Measurements from ENCODE around the gene RBM3. TPM values are rescaled to one million over a fixed set of nuclear protein-coding genes. Genes with fewer than 3 reads are reported as not detected.

Gene RBM3
- total and polyA plus RNA-seq, 2 of the 8 experiments (the other 6 are each of a cell fraction or from before 2014, with no cell fraction given), result 99.6 to 164 TPM

DNA sequence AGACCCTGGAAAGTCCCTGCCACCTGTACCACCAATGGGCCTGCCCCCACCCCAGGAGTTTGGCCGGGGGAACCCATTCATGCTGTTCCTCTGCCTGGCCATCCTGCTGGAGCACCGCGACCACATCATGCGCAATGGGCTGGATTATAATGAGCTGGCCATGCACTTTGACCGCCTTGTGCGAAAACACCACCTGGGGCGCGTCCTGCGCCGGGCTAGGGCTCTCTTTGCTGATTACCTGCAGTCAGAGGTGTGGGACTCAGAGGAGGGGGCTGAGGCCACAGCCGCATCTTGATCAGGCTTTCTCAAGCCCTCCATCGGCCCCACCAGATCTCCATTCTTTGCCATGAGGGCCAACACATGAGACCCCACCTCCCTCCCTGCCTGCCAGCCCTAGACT lies 13.6 kb upstream of the RBM3 start:
- no peak overlapping the region for H2AK5ac ChIP-seq (ENCODE audit: low read depth, low read length)
- H2BK15ac ChIP-seq (ENCODE audit: low read length), result no peak overlapping the region
- no peaks in the 10 kb centered on the region for H4K20me1 ChIP-seq (replicated peaks in 1 of 2; ENCODE audit: control insufficient read depth in 1 of 2, insufficient read depth in 2 of 2, low read length in 2 of 2)
- H3K79me2 ChIP-seq (ENCODE audit: control insufficient read depth in 1 of 2, insufficient read depth in 2 of 2, low read length in 2 of 2), result no peaks in the 10 kb centered on the region
- no peak overlapping the region for H2AFZ ChIP-seq (ENCODE audit: low read length)
- H3K56ac ChIP-seq (replicated peaks; ENCODE audit: insufficient read length, low read depth, low read length), result no peak overlapping the region
- H3K79me1 ChIP-seq (ENCODE audit: low read depth, low read length), result no peaks in the 10 kb centered on the region
- no peaks in the 10 kb centered on the region for H3K9me3 ChIP-seq (ENCODE audit: insufficient read depth in 2 of 2, low read depth in 1 of 2, low read length in 1 of 2)
- H4K5ac ChIP-seq (ENCODE audit: insufficient read length, low read depth, low read length), result no peak overlapping the region
- FAIRE-seq (no peak), DNase-seq (ENCODE audit: low read depth in 1 of 2, low spot score in 2 of 2) (no peak)
- H2BK5ac ChIP-seq (ENCODE audit: low read depth, low read length), result no peak overlapping the region
- H2BK12ac ChIP-seq (ENCODE audit: low read depth, low read length), result no peak overlapping the region
- H2BK20ac ChIP-seq (ENCODE audit: low read length), result no peak overlapping the region
- no peaks in the 10 kb centered on the region for H3K27me3 ChIP-seq (replicated peaks in 1 of 4; ENCODE audit: control insufficient read depth in 3 of 4, extremely low read depth in 1 of 4, insufficient read depth in 3 of 4, low read length in 3 of 4)
- WGBS, 2 experiments (ENCODE audit: extremely low coverage in 1 of 2, insufficient coverage in 1 of 2, insufficient read length in 1 of 2, insufficient replicate concordance in 2 of 2, low coverage in 1 of 2, low lambda C conversion rate in 2 of 2, missing lambda C conversion rate in 1 of 2), result 95% methylated on average over 10 of the region's 12 CpGs; no CpG with 5 or more reads in 1 of the 2 experiments
- no peak overlapping the region for H4K91ac ChIP-seq (replicated peaks; ENCODE audit: insufficient read length, low read length)
- H3K14ac ChIP-seq (ENCODE audit: insufficient read length), result no peak overlapping the region
- no peak overlapping the region for H4K8ac ChIP-seq (ENCODE audit: extremely low read depth, insufficient read depth, low read length)
- no peak overlapping the region for H3K27ac ChIP-seq (ENCODE audit: low read depth, low read length)
- H2BK120ac ChIP-seq (replicated peaks; ENCODE audit: low read depth, low read length), result no peak overlapping the region
- H3K4me1 ChIP-seq (replicated peaks in 1 of 4; ENCODE audit: control insufficient read depth in 3 of 4, insufficient read depth in 4 of 4, low read length in 3 of 4), result no peaks in the 10 kb centered on the region
- no peak overlapping the region for H3K18ac ChIP-seq (ENCODE audit: extremely low read depth, low read length)
- peaks cover 0 to 8% (median under 1%) of the 10 kb centered on the region in 4 experiments; a peak in 3 of 8 replicates for H3K36me3 ChIP-seq (ENCODE audit: control insufficient read depth in 2 of 4, insufficient read depth in 4 of 4, low read length in 3 of 4)
- H3K4me3 ChIP-seq (ENCODE audit: extremely low read depth in 1 of 4, insufficient read depth in 2 of 4, low read depth in 3 of 4, low read length in 4 of 4), result no peak overlapping the region
- ChIA-PET CTCF (ENCODE audit: partially characterized antibody) (no interaction called here), POLR2A (ENCODE audit: partially characterized antibody) (interaction anchor here (2.9 kb wide), 1 partner anchor 14 kb away, joined by 11 read pairs; the partner anchor contains the start of gene RBM3)
- H3K4me2 ChIP-seq (ENCODE audit: insufficient read depth in 1 of 2, low read depth in 2 of 2, low read length in 2 of 2), result no peak overlapping the region
- H3K9ac ChIP-seq (replicated peaks in 1 of 4; ENCODE audit: extremely low read depth in 1 of 4, low read depth in 3 of 4, low read length in 3 of 4), result no peak overlapping the region
- H3K23ac ChIP-seq (ENCODE audit: insufficient read length), result no peak overlapping the region
- no peaks in the 10 kb centered on the region for H3K23me2 ChIP-seq (ENCODE audit: low read depth, low read length)
- no peak overlapping the region for H3K4ac ChIP-seq (replicated peaks; ENCODE audit: insufficient read length, low read depth, low read length)
- no peak for TF ChIP-seq USF2 (IDR thresholded peaks at IDR 0.05; ENCODE audit: low read length)
- no peak for TF ChIP-seq BCL11A (IDR thresholded peaks at IDR 0.05; ENCODE audit: low read depth in 2 of 2, low read length in 2 of 2)
- TF ChIP-seq, protein P1, sequence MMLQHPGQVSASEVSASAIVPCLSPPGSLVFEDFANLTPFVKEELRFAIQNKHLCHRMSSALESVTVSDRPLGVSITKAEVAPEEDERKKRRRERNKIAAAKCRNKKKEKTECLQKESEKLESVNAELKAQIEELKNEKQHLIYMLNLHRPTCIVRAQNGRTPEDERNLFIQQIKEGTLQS (IDR thresholded peaks at IDR 0.05; ENCODE audit: insufficient read depth, low read depth, low read length), result no peak
- TF ChIP-seq KDM1A (IDR thresholded peaks at IDR 0.05; ENCODE audit: borderline replicate concordance, low read length), result no peak
